NCI-H2107 treated with DMSO at 0.1 percent for 48 hours (cell line): ENCODE data around the gene RAB40C.
"Not testable (repeated sequence)": the region's sequence is repeated elsewhere in the genome, so short reads cannot be mapped to it uniquely, and the experiment has no call there.

ENCODE experiments used
- DNase-seq: peaks from one replicate; lab custom pipeline; 2025; ENCODE audit not compliant: unreplicated experiment; lab: John Stamatoyannopoulos, UW

RAB40C gene

GRCh38 chr16:588889-589657 is 793 bp upstream of the RAB40C start:
- peak; percentile 88 for DNase-seq

GRCh38 chr16:590188-590814 is 435 bp downstream of the RAB40C start:
- DNase-seq, result no peak

GRCh38 chr16:590815-591200 is 942 bp downstream of the RAB40C start:
- no peak for DNase-seq

GRCh38 chr16:591231-591630 is 1.4 kb downstream of the RAB40C start:
- DNase-seq, result no peak

- no peak for DNase-seq
Observed at GRCh38 chr16:591892-592517, 2.1 kb downstream of the RAB40C start.

- peak; percentile 81 for DNase-seq
Observed at GRCh38 chr16:592518-593306, 2.8 kb downstream of the RAB40C start.

- peak; percentile 83 for DNase-seq
Observed at GRCh38 chr16:593406-593805, 3.5 kb downstream of the RAB40C start.

GRCh38 chr16:593807-594206 is 3.9 kb downstream of the RAB40C start:
- no peak for DNase-seq

GRCh38 chr16:595094-595528 is 5.2 kb downstream of the RAB40C start:
- DNase-seq, result no peak

GRCh38 chr16:595942-596735 is 6.3 kb downstream of the RAB40C start:
- DNase-seq, result no peak

GRCh38 chr16:596736-597060 is 6.8 kb downstream of the RAB40C start:
- no peak for DNase-seq

- not testable (repeated sequence) for DNase-seq
Observed at GRCh38 chr16:597655-598054, 7.8 kb downstream of the RAB40C start.

GRCh38 chr16:598823-599739 is 9.2 kb downstream of the RAB40C start:
- DNase-seq, result no peak

- DNase-seq, result no peak
Observed at GRCh38 chr16:600781-601180, 10.9 kb downstream of the RAB40C start.

- DNase-seq, result no peak
Observed at GRCh38 chr16:603933-604332, 14.1 kb downstream of the RAB40C start.

GRCh38 chr16:606656-607307 is 16.9 kb downstream of the RAB40C start:
- DNase-seq, result no peak

- DNase-seq, result no peak
Observed at GRCh38 chr16:608019-608418, 18.2 kb downstream of the RAB40C start.

- DNase-seq, result no peak
Observed at GRCh38 chr16:609316-609715, 19.4 kb downstream of the RAB40C start.

- DNase-seq, result no peak
Observed at GRCh38 chr16:609984-610383, 20.1 kb downstream of the RAB40C start.
